Osteocyte (in vitro differentiated cells): ENCODE measurements around the gene GCC1. TPM values are rescaled to one million over a fixed set of nuclear protein-coding genes. Genes with fewer than 3 reads are reported as not detected.

Experiments used
- DNase-seq: peaks from one replicate; pipeline ENCODE4 v3.0.0; 2021; ENCODE audit warnings: mixed read lengths; ENCODE audit not compliant: unreplicated experiment; ENCODE audit errors: extremely low spot score
- H3K27ac Mint-ChIP-seq: one replicate; pipeline ENCODE4 v1.8.0; 2021; ENCODE audit warnings: mild to moderate bottlenecking, mixed read lengths; ENCODE audit not compliant: unreplicated experiment
- H3K27me3 Mint-ChIP-seq: one replicate; pipeline ENCODE4 v1.8.0; 2021; ENCODE audit warnings: mixed read lengths; ENCODE audit not compliant: unreplicated experiment
- H3K36me3 Mint-ChIP-seq: one replicate; pipeline ENCODE4 v1.8.0; 2021; ENCODE audit warnings: mixed read lengths; ENCODE audit not compliant: unreplicated experiment
- H3K4me1 Mint-ChIP-seq: one replicate; pipeline ENCODE4 v1.8.0; 2021; ENCODE audit warnings: mixed read lengths; ENCODE audit not compliant: unreplicated experiment
- H3K4me3 Mint-ChIP-seq: one replicate; pipeline ENCODE4 v1.8.0; 2021; ENCODE audit warnings: mild to moderate bottlenecking, moderate library complexity, mixed read lengths; ENCODE audit not compliant: unreplicated experiment
- H3K9me3 Mint-ChIP-seq: one replicate; pipeline ENCODE4 v1.8.0; 2021; ENCODE audit warnings: mixed read lengths; ENCODE audit not compliant: unreplicated experiment
- CTCF ChIP-seq: fragments of 200-600 bp; sonication (generic); IDR thresholded peaks from 2 replicates; pipeline ENCODE4 v1.5.0; 2021; ENCODE audit warnings: antibody characterized with exemption, mild to moderate bottlenecking, moderate library complexity
- total RNA-seq: library from RNA; stranded (reverse); gene quantifications from 2 replicates; pipeline ENCODE4 v1.2.1, GENCODE V29; 2021

GCC1 gene
- total RNA-seq, 1 donor from 2014 or later, result 20.7 TPM

DNA sequence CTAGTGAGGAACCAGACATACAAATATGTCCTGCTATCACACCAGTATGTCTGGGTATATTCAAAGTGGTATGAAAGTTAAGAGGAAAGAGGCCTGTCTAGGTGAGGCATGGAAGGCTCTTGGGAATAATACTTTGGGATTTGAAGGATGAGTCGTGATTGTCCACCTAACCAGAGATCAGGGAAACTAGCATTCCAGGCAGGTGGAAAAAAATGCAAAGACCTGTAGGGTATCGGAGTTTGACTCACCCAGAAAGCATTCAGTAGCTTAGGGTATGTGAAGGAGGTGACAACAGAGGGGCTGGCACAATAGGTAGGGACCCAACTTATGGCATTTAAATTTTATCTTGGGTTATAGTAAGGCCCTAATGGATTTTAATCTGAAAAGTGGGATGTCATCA lies 950 bp upstream of the GCC1 start:
- Mint-ChIP-seq H3K36me3 (peaks cover 30% of the 10 kb centered on the region), H3K27me3 (no peaks in the 10 kb centered on the region), H3K4me1 (peaks cover 55% of the 10 kb centered on the region), H3K27ac (peak overlapping the region; percentile 91), H3K9me3 (peaks cover 6% of the 10 kb centered on the region), H3K4me3 (peak overlapping the region; percentile 87)
- no peak for DNase-seq
- no peak for TF ChIP-seq CTCF

DNA sequence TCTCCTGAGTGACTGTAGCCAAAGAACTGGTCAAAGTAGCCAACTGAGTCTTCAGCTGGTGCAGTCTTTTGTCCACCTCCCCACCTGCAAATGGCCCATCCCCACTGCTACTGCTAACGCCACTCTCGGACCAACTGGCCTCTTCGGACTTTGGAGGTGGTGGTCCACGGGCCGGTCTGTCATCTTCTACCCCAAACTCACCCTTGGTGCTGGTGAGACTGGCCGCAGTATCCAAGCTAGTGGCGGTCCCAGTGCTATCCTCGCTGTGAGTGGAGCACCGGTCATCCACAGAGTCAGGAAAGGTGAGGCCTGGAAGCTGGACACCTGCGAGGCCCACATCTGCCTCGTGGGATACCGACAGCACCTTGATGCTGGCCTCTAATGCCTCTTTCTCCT lies 750 bp downstream of the GCC1 start:
- H3K4me1 Mint-ChIP-seq, result peaks cover 51% of the 10 kb centered on the region
- H3K27ac Mint-ChIP-seq, result peak overlapping the region; percentile 91
- H3K4me3 Mint-ChIP-seq, result peak overlapping the region; percentile 87
- no peaks in the 10 kb centered on the region for H3K27me3 Mint-ChIP-seq
- TF ChIP-seq CTCF, result no peak
- H3K9me3 Mint-ChIP-seq, result peaks cover 6% of the 10 kb centered on the region
- DNase-seq, result no peak
- H3K36me3 Mint-ChIP-seq, result peaks cover 21% of the 10 kb centered on the region

GRCh38 chr7:127582361-127582760 lies 3.0 kb downstream of the GCC1 start:
- peaks cover 48% of the 10 kb centered on the region for H3K4me1 Mint-ChIP-seq
- no peak overlapping the region for H3K27ac Mint-ChIP-seq

GRCh38 chr7:127581716-127582115 lies 3.7 kb downstream of the GCC1 start:
- DNase-seq, result no peak
- no peak overlapping the region for H3K4me3 Mint-ChIP-seq

More at GRCh38 chr7:127582361-127582760, 3.0 kb downstream of the GCC1 start:
- peaks cover 6% of the 10 kb centered on the region for H3K9me3 Mint-ChIP-seq
- no peak for DNase-seq
- no peak for TF ChIP-seq CTCF
- H3K27me3 Mint-ChIP-seq, result no peaks in the 10 kb centered on the region
- no peak overlapping the region for H3K4me3 Mint-ChIP-seq
- H3K36me3 Mint-ChIP-seq, result peaks cover 23% of the 10 kb centered on the region

GRCh38 chr7:127580612-127581011 lies 4.8 kb downstream of the GCC1 start:
- no peak for TF ChIP-seq CTCF
- no peak for DNase-seq
- Mint-ChIP-seq H3K36me3 (peaks cover 24% of the 10 kb centered on the region), H3K4me1 (peaks cover 40% of the 10 kb centered on the region), H3K27me3 (no peaks in the 10 kb centered on the region), H3K27ac (no peak overlapping the region), H3K4me3 (no peak overlapping the region), H3K9me3 (no peaks in the 10 kb centered on the region)

More at GRCh38 chr7:127581716-127582115, 3.7 kb downstream of the GCC1 start:
- peaks cover 23% of the 10 kb centered on the region for H3K36me3 Mint-ChIP-seq
- peaks cover 43% of the 10 kb centered on the region for H3K4me1 Mint-ChIP-seq
- no peak overlapping the region for H3K27ac Mint-ChIP-seq
- H3K27me3 Mint-ChIP-seq, result no peaks in the 10 kb centered on the region
- no peak for TF ChIP-seq CTCF
- peaks cover 6% of the 10 kb centered on the region for H3K9me3 Mint-ChIP-seq
